22Rv1 (cell line): ENCODE measurements around the gene WEE2.

ENCODE experiments used
- CTCF ChIP-seq: fragments of 450-650 bp; IDR thresholded peaks from 2 replicates; pipeline ENCODE4 v1.5.1; 2017; ENCODE audit warnings: mild to moderate bottlenecking
- ZFX ChIP-seq: fragments of 450-650 bp; IDR thresholded peaks from 2 replicates; pipeline ENCODE4 v1.6.1; 2017; ENCODE audit warnings: antibody characterized with exemption, borderline replicate concordance

GRCh38 chr7:141686074-141686473, 22.1 kb upstream of the WEE2 start:
- no peak for TF ChIP-seq CTCF
- no peak for TF ChIP-seq ZFX
